GM12878 (cell line): ENCODE data around the gene SYNGR3. TPM values are rescaled to one million over a fixed set of nuclear protein-coding genes. Genes with fewer than 3 reads are reported as not detected.

Source experiments
- ATAC-seq: fragments of 200-7000 bp; cut with Tn5 transposase; 3 replicates; pipeline ENCODE4 v1.9.1; 2020; ENCODE audit warnings: mild to moderate bottlenecking, moderate library complexity
- Bru-seq: library from RNA; stranded (reverse); fragments of 400-500 nt; gene quantifications from one replicate; lab custom pipeline; 2021; lab: Mats Ljungman, UMichigan
- BruChase-seq, 2 experiments: library from RNA; stranded (reverse); fragments of 400-500 nt; gene quantifications; one replicate each; lab custom pipeline; 2021; lab: Mats Ljungman, UMichigan
- BruUV-seq: library from RNA; stranded (reverse); fragments of 400-500 nt; replicated peaks from 2 replicates; lab custom pipeline; 2021; lab: Mats Ljungman, UMichigan
- CTCF ChIA-PET: fragments of 300-600 bp; sonication (Branson Sonifier 250); formaldehyde crosslinking; extraction: SDS; loops from one replicate; lab custom pipeline; 2021; ENCODE audit warnings: inconsistent platforms; lab: Yijun Ruan, JAX
- POLR2A ChIA-PET: fragments of 350-600 bp; formaldehyde crosslinking; extraction: SDS; loops from one replicate; lab custom pipeline; 2021; ENCODE audit warnings: inconsistent platforms; lab: Charles Lee
- RAD21 ChIA-PET: fragments of 300-600 bp; sonication (Branson Sonifier 250); formaldehyde crosslinking; loops from one replicate; lab custom pipeline; 2023; ENCODE audit warnings: antibody characterized with exemption; ENCODE audit not compliant: unreplicated experiment; lab: Charles Lee
- SMC1A ChIA-PET: fragments of 300-600 bp; sonication (Branson Sonifier 250); formaldehyde crosslinking; loops from one replicate; lab custom pipeline; 2023; ENCODE audit not compliant: unreplicated experiment, uncharacterized antibody; lab: Charles Lee
- DNase-seq: peaks from one replicate; pipeline ENCODE4 v3.0.0-alpha.2; 2011; ENCODE audit warnings: low read depth, low spot score
- FAIRE-seq: peaks from 3 replicates; lab custom pipeline; 2011; peaks lifted over from hg19 to GRCh38; lab: Jason Lieb, UNC
- H2AFZ ChIP-seq: 2 replicates; pipeline ENCODE4 v1.6.0; 2011; ENCODE audit warnings: low read depth, low read length, control low read depth; ENCODE audit not compliant: control insufficient read depth
- H3K27ac ChIP-seq: 2 replicates; pipeline ENCODE4 v1.5.1; 2011; ENCODE audit warnings: control low read depth; ENCODE audit not compliant: control insufficient read depth, insufficient read depth
- H3K27me3 ChIP-seq, 2 experiments: replicated peaks in 1 of 2; 2 replicates each; pipeline versions ENCODE4 v1.6.0 to v1.6.1; 2011; ENCODE audit warnings: low read length in 1 of 2; ENCODE audit not compliant: control insufficient read depth in 2 of 2, insufficient read depth in 2 of 2
- H3K36me3 ChIP-seq, 2 experiments: 2 replicates each; pipeline ENCODE4 v1.5.1; 2011; ENCODE audit warnings: low read length in 1 of 2; ENCODE audit not compliant: control insufficient read depth in 2 of 2, insufficient read depth in 2 of 2
- H3K4me1 ChIP-seq: 2 replicates; pipeline ENCODE4 v1.6.1; 2011; ENCODE audit warnings: mild to moderate bottlenecking, low read length, moderate library complexity, mixed read lengths; ENCODE audit not compliant: control insufficient read depth, insufficient read depth
- H3K4me2 ChIP-seq: 2 replicates; pipeline ENCODE4 v1.6.0; 2011; ENCODE audit warnings: control low read depth; ENCODE audit not compliant: control insufficient read depth, insufficient read depth
- H3K4me3 ChIP-seq: fragments of 200-600 bp; sonication (generic); 2 replicates; pipeline ENCODE4 v1.5.1; 2016
- H3K79me2 ChIP-seq: 2 replicates; pipeline ENCODE4 v1.6.0; 2011; ENCODE audit warnings: low read length; ENCODE audit not compliant: control insufficient read depth, insufficient read depth
- H3K9ac ChIP-seq: 2 replicates; pipeline ENCODE4 v1.8.0; 2011; ENCODE audit warnings: low read length, control low read depth, mixed read lengths; ENCODE audit not compliant: control insufficient read depth, insufficient read depth
- H3K9me3 ChIP-seq: replicated peaks from 3 replicates; pipeline ENCODE4 v1.5.1; 2011; ENCODE audit warnings: mild to moderate bottlenecking, low read length; ENCODE audit not compliant: control insufficient read depth, insufficient read depth
- H4K20me1 ChIP-seq: 2 replicates; pipeline ENCODE4 v1.6.0; 2011; ENCODE audit not compliant: control insufficient read depth, insufficient read depth
- MYB ChIP-seq: fragments of 150-350 bp; IDR thresholded peaks from 2 replicates; pipeline ENCODE4 v1.6.1; 2014; ENCODE audit warnings: mild to moderate bottlenecking, low read depth, low read length, borderline replicate concordance
- NFIC ChIP-seq: IDR thresholded peaks from 2 replicates; pipeline ENCODE4 v1.6.1; 2012; ENCODE audit warnings: low read depth, mild to moderate bottlenecking, inconsistent platforms, low read length, moderate library complexity
- NR2F1 ChIP-seq: fragments of 450-650 bp; conservative IDR thresholded peaks from 2 replicates; pipeline ENCODE4 v1.6.1; 2017; ENCODE audit warnings: mild to moderate bottlenecking
- POLR2A ChIP-seq: IDR thresholded peaks from 2 replicates; pipeline ENCODE4 v1.6.1; 2011; ENCODE audit warnings: low read depth, mild to moderate bottlenecking, low read length
- SPI1 ChIP-seq: IDR thresholded peaks from 2 replicates; pipeline ENCODE4 v1.6.1; 2011; ENCODE audit warnings: low read depth, mild to moderate bottlenecking, low read length, moderate library complexity, borderline replicate concordance; ENCODE audit not compliant: insufficient read depth
- TARDBP ChIP-seq: IDR thresholded peaks from 2 replicates; pipeline ENCODE4 v1.6.1; 2016; ENCODE audit warnings: borderline replicate concordance
- TCF7 ChIP-seq: IDR thresholded peaks from 2 replicates; pipeline ENCODE4 v1.6.1; 2014; ENCODE audit warnings: antibody characterized with exemption, borderline replicate concordance
- WGBS: methylation state at CpG from one replicate; pipeline ENCODE4 v1.1.6; 2016; ENCODE audit warnings: low lambda C conversion rate; ENCODE audit not compliant: insufficient replicate concordance, insufficient coverage; ENCODE audit errors: missing lambda C conversion rate; 5-methylcytosine and 5-hydroxymethylcytosine counted together
- in situ Hi-C: fragments of 300-500 bp; cut with MboI; formaldehyde crosslinking; loops from 9 replicates; pipeline ENCODE4 v1.14.3; 2018; ENCODE audit warnings: mixed read lengths
- intact Hi-C: fragments of 100-400 bp; cut with micrococcal nuclease; formaldehyde crosslinking; loops from one replicate; pipeline ENCODE4 v1.14.2; 2022; ENCODE audit not compliant: unreplicated experiment
- long read RNA-seq, 2 experiments: library from polyadenylated mRNA; unstranded; transcript quantifications; one replicate each; pipeline ENCODE4 v2.0.0, GENCODE V29; 2019 to 2020
- polyA minus RNA-seq, 3 experiments: library from RNA; depleted of rRNA, polyadenylated mRNA; stranded (reverse); fragments of >200 nt; gene quantifications; 2 replicates each; pipeline ENCODE4 v1.2.3, GENCODE V29; 2011
- polyA plus RNA-seq, 11 experiments: library from polyadenylated mRNA; depleted of rRNA in 4 of 11; unstranded in 6 of 11; stranded (reverse) in 5 of 11; fragments of >200 nt; fragmentation: Nextera tagmentation in 4 of 11; fragmentation: Illumina TruSeq in 1 of 11; extraction: Ambion mirVana in 4 of 11; extraction: Trizol in 1 of 11; gene quantifications; 1 replicate in 1 of 11; 2 replicates in 10 of 11; pipeline versions ENCODE4 v1.2.1 to v1.2.3, GENCODE V29; 2011 to 2016; ENCODE audit warnings: inconsistent platforms in 2 of 11, missing spikeins in 2 of 11, low read depth in 1 of 11
- total RNA-seq, 4 experiments: library from RNA; depleted of rRNA in 3 of 4; stranded (reverse); fragments of >200 nt in 3 of 4; fragmentation: Illumina TruSeq in 1 of 4; extraction: Trizol in 1 of 4; gene quantifications; 2 replicates each; pipeline versions ENCODE4 v1.2.1 to v1.2.3, GENCODE V29; 2013 to 2021
- TF ChIP-seq, protein P1 (sequence below): fragments of 450-650 bp; conservative IDR thresholded peaks from 2 replicates; pipeline ENCODE4 v1.6.1; 2017; ENCODE audit warnings: mild to moderate bottlenecking, moderate library complexity

Gene SYNGR3, protein sequence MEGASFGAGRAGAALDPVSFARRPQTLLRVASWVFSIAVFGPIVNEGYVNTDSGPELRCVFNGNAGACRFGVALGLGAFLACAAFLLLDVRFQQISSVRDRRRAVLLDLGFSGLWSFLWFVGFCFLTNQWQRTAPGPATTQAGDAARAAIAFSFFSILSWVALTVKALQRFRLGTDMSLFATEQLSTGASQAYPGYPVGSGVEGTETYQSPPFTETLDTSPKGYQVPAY
- total RNA-seq (2013; cell fraction: nucleolus; rRNA removed) = 4.2 and 4.8 TPM in 2 replicates
- 14.8 and 18.1 TPM in 2 replicates for total RNA-seq (2014; rRNA removed)
- 5.9 and 6.0 TPM in 2 replicates for total RNA-seq (2014; rRNA removed; fragmentation: Illumina TruSeq; extraction: Trizol)
- total RNA-seq (2021) = 14.1 and 16.4 TPM in 2 replicates
- 5.6 TPM for polyA plus RNA-seq (2011; ENCODE audit: low read depth)
- polyA plus RNA-seq (2011; rRNA removed) = 7.4 and 10.5 TPM in 2 replicates
- polyA plus RNA-seq (2011; cell fraction: cytosol; rRNA removed) = 12.2 and 16.5 TPM in 2 replicates
- polyA plus RNA-seq (2011; cell fraction: nucleus; rRNA removed) = 33.9 and 40.8 TPM in 2 replicates
- 11.9 and 13.4 TPM in 2 replicates for polyA plus RNA-seq (2012)
- polyA plus RNA-seq (2014; fragmentation: Illumina TruSeq; extraction: Trizol) = 3.4 and 7.2 TPM in 2 replicates
- 1 to 10 TPM; 1.2 to 2.0 TPM for polyA plus RNA-seq (2014; fragmentation: Nextera tagmentation; extraction: Ambion mirVana)
- 13.8 and 13.9 TPM in 2 replicates for polyA plus RNA-seq (2014; rRNA removed)
- polyA plus RNA-seq (2016; fragmentation: Nextera tagmentation; extraction: Ambion mirVana) = 1 to 10 TPM; 3.5 to 5.6 TPM
- polyA minus RNA-seq (2011; rRNA and poly(A)+ RNA removed) = 6.7 and 10.8 TPM in 2 replicates
- polyA minus RNA-seq (2011; cell fraction: cytosol; rRNA and poly(A)+ RNA removed) = 4.5 and 4.8 TPM in 2 replicates
- 5.8 and 8.3 TPM in 2 replicates for polyA minus RNA-seq (2011; cell fraction: nucleus; rRNA and poly(A)+ RNA removed)
- percentile 48 among the genes with signal in this experiment for Bru-seq, nascent RNA
- percentile 61 among the genes with signal in this experiment for BruChase-seq, experiment 1, labeled RNA remaining after a 6-hour chase
- BruChase-seq, experiment 2, labeled RNA remaining after a 2-hour chase = percentile 52 among the genes with signal in this experiment
- long read RNA-seq, experiment 1, partial matches to known transcripts = 1 of 3 reads
- long read RNA-seq, experiment 1, other reads (novel, unspliced or antisense) = 0 of 3 reads
- long read RNA-seq, experiment 2 = 0 reads

DNA sequence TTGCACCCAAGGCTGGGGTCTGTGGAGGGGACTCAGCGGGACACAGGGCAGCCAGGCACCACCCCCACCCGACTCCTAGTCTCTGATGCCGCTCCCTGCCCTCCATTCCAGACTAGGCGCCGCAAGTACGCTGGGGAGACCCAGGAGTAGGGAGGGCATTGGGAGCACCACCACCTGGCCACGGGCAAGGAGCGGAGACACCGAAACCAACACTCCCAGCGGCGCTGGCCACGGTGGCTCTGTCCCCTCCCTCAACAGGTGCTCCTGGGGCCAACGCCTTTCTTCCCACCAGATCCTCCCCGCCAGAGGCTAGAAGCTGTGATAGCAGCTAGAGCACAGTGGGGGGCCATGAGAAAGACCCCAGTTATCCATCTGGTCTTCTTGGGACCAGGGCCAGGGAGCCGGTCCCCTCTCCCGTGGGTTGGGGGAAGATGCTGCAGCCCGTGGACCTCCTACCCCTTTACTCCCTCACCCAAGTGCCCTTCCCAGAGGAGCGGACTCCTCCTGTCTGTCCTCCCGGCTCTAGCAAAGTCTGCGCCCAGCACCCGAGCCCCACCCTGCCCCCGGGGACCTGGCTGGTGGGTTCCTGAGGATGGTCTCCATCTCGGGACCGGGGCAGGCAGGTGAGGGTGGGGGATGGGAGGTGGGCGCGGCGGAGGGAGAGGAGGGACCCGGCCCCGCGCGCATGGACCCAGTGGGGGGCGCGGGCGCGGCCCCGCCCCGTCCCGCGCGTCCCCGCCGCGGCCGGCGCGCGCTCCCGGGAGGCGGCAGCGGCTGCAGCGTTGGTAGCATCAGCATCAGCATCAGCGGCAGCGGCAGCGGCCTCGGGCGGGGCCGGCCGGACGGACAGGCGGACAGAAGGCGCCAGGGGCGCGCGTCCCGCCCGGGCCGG is at the start of gene SYNGR3:
Gene SYNGR3, plus strand, starts transcription at position 762 of the 892 bp plus-strand sequence. CDS start 133 bp downstream, outside the sequence.
- H3K4me2 ChIP-seq = peak within 1 kb of the TSS; percentile 98
- no peak for DNase-seq

More for the DNA sequence above, at the start of gene SYNGR3:
- peaks cover 5 to 6% of the 10 kb centered on the region in 2 experiments; a peak in 3 of 4 replicates for H3K36me3 ChIP-seq
- H3K9me3 ChIP-seq = peaks cover 1% of the 10 kb centered on the region; the same call in 1 of the 3 replicates
- ChIA-PET RAD21 (no interaction called here), SMC1A (no interaction called here), POLR2A (interaction anchor here (1.9 to 2.9 kb wide), 2 partner anchors 28 to 48 kb away, joined by 6 to 13 read pairs; no protein-coding TSS in a partner anchor), CTCF (interaction anchor here (1.0 kb wide), 1 partner anchor 14 kb away, joined by 3 read pairs; no protein-coding TSS in a partner anchor)
- in situ Hi-C loops (no loop called here), intact Hi-C loops (no loop called here)
- 15% methylated on average over 57 of the region's 67 CpGs for WGBS
- peak within 1 kb of the TSS; percentile 27 for H3K9ac ChIP-seq
- H3K27me3 ChIP-seq = no peaks in the 10 kb centered on the region
- peak within 1 kb of the TSS; percentile 65 for H3K4me3 ChIP-seq
- TF ChIP-seq, protein P1, sequence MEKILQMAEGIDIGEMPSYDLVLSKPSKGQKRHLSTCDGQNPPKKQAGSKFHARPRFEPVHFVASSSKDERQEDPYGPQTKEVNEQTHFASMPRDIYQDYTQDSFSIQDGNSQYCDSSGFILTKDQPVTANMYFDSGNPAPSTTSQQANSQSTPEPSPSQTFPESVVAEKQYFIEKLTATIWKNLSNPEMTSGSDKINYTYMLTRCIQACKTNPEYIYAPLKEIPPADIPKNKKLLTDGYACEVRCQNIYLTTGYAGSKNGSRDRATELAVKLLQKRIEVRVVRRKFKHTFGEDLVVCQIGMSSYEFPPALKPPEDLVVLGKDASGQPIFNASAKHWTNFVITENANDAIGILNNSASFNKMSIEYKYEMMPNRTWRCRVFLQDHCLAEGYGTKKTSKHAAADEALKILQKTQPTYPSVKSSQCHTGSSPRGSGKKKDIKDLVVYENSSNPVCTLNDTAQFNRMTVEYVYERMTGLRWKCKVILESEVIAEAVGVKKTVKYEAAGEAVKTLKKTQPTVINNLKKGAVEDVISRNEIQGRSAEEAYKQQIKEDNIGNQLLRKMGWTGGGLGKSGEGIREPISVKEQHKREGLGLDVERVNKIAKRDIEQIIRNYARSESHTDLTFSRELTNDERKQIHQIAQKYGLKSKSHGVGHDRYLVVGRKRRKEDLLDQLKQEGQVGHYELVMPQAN = no peak
- TF ChIP-seq NFIC (no peak), TCF7 (no peak), TARDBP (no peak), NR2F1 (no peak), MYB (no peak), SPI1 (no peak), POLR2A (peak; percentile 13; the same call in 1 of the 2 replicates)
- H2AFZ ChIP-seq = peak within 1 kb of the TSS; percentile 13
- H4K20me1 ChIP-seq = no peaks in the 10 kb centered on the region
- FAIRE-seq (no peak), ATAC-seq (peak; percentile 2; the same call in 1 of the 3 replicates)
- BruUV-seq = no TSS peak
- H3K27ac ChIP-seq = peak within 1 kb of the TSS; percentile 39; the same call in 1 of the 2 replicates
- no peaks in the 10 kb centered on the region; the same call in none of the 2 replicates for H3K79me2 ChIP-seq
- peaks cover 42% of the 10 kb centered on the region for H3K4me1 ChIP-seq
